HG03442 (cell line): ENCODE data around the gene BORCS8.
"Not testable (repeated sequence)": the region's sequence is repeated elsewhere in the genome, so short reads cannot be mapped to it uniquely, and the experiment has no call there.

Experiments used
- ATAC-seq: cut with Tn5 transposase; IDR thresholded peaks from one replicate; pipeline ENCODE4 v1.9.1; 2021; ENCODE audit warnings: mild to moderate bottlenecking, moderate library complexity; ENCODE audit not compliant: unreplicated experiment

BORCS8 gene

GRCh38 chr19:19192078-19192882, at the start of gene BORCS8, which contains the start of gene RFXANK:
Gene BORCS8, minus strand, starts transcription at chr19:19192152. Its CDS starts 35 bp downstream, at chr19:19192117.
Gene RFXANK, plus strand, starts transcription at chr19:19192258. Its CDS starts 1,689 bp downstream, at chr19:19193947.
- ATAC-seq = peak; percentile 78

GRCh38 chr19:19240476-19240875, 48.5 kb upstream of the BORCS8 start:
- ATAC-seq = no peak

DNA sequence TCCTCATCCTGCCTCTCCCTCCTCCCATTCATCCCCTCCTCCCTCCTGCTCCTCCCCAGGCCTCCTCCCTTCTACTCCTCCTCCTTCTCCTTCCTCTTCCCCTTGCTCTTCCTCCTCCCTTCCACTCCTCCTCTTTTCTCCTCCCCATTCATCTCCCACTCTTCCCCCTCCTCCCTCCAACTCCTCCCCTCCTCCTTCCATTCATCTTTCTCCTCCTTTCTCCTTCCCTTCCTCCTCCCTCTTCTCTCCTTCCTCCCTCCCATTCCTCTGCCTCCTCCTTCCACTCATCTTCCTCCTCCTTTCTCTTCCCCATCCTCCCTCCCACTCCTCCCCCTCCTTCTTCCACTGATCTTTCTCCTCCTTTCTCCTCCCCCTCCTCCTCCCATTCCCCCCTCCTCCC, 47.7 kb upstream of the BORCS8 start:
- ATAC-seq = no peak

DNA sequence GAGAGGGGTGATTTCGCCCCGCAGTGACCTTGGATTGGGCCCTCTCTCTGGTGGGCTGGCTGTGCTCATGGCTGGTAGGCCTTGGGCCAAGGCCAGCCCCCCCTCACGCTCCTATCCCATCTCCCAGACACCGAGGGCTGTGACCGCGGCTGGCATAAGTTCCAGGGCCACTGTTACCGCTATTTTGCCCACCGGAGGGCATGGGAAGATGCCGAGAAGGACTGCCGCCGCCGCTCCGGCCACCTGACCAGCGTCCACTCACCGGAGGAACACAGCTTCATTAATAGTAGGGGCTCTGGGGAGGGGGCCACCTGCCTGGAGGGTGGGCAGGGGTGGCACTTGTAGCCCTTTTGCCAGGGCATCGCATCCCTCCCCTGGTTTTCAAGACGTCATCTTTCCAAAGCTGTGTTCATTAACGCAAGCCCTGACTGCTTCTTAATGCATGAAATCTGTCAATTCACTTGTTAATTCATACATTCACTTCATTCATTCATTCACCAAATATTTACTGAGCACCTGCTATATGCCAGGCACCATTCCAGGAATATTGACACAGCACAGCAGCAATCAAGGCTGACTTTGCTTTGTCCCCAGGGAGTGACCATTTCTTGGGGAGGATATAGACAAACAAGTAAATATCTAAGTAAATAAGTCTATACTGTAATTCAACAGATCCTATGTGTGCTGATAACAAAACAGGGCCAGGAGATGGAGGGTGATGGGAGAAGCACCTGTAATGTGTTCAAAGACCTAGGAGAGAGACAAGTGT, 46.4 kb upstream of the BORCS8 start:
- no peak for ATAC-seq

GRCh38 chr19:19236173-19236572, 44.2 kb upstream of the BORCS8 start:
- no peak for ATAC-seq

- no peak for ATAC-seq
Measured at GRCh38 chr19:19234220-19234816, 42.4 kb upstream of the BORCS8 start.

GRCh38 chr19:19232261-19232721, 40.3 kb upstream of the BORCS8 start:
- no peak for ATAC-seq

GRCh38 chr19:19230999-19231398, 39.0 kb upstream of the BORCS8 start:
- no peak for ATAC-seq

DNA sequence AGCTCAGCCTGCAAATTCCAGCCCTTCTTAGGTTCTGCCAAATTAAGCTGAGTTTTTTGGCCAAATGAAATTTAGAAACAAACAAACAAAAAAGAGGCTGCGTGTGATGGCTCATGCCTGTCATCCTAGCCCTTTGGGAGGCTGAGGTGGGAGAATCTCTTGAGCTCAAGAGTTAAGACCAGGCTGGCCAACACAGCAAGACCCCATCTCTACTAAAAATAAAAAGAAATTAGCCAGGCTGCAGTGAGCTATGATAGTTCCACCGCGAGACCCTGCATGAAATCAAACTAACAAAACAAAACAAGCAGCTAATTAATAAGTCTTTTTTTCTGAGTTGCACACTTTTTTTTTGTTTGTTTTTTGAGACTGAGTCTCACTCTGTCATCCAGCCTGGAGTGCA, 37.7 kb upstream of the BORCS8 start:
- ATAC-seq = no peak

- no peak for ATAC-seq
Measured at GRCh38 chr19:19227217-19227616, 35.3 kb upstream of the BORCS8 start.

DNA sequence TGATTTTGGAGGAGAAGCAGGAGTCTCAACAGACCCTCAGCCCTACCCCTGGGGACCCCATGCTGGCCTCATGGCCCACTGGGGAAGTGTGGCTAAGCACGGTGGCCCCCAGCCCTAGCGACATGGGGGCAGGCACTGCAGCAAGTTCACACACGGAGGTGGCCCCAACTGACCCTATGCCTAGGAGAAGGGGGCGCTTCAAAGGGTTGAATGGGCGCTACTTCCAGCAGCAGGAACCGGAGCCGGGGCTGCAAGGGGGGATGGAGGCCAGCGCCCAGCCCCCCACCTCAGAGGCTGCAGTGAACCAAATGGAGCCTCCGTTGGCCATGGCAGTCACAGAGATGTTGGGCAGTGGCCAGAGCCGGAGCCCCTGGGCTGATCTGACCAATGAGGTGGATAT, 34.7 kb upstream of the BORCS8 start:
- no peak for ATAC-seq

DNA sequence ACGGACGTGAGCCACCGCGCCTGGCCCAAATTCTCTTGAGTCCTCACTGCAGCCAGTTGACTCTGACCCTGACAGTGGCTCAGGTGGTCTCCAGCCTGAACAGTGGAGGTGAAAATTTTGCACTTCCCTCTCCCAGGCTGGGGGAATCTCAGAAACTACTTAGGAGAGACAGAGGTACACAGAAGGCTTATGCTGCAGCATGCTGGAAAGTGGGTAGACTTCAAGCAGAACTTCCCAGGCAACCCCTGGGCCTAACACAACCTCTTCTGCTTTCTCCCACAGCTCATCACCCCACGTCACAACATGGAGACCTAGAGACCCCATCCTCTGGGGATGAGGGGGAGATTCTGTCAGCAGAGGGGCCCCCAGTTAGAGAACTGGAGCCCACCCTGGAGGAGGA, 34.3 kb upstream of the BORCS8 start:
- no peak for ATAC-seq

GRCh38 chr19:19224852-19225494, 33.0 kb upstream of the BORCS8 start:
- ATAC-seq = peak; percentile 50

DNA sequence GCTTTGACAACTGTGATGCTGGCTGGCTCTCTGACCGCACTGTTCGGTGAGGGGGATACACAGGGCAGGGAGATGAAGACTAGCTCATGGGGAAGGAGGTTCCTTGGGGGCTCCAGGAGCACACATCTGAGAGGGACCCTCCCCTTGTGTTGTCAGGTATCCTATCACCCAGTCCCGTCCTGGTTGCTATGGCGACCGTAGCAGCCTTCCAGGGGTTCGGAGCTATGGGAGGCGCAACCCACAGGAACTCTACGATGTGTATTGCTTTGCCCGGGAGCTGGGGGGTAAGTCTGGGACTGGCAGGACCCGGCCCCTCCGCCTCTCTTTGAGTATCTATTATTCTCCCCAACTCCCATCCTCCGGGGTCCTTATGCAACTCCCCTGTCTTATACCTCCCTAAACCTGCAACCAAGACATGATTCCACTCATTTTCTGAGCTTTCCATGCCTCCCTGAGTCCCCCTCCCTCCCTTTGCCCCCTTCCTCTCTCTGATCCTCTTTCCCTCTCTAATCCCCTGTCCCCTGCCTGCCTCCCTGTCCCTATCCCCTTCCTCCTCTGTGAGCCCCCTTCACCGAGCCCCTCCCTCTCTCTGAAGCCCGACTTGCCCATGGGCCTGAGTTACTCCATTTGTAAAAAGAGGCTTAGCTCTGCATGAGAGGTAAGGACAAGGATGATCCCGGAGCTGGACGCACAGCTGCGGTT, 32.3 kb upstream of the BORCS8 start:
- ATAC-seq = no peak

GRCh38 chr19:19223636-19224035, 31.7 kb upstream of the BORCS8 start:
- ATAC-seq = no peak

DNA sequence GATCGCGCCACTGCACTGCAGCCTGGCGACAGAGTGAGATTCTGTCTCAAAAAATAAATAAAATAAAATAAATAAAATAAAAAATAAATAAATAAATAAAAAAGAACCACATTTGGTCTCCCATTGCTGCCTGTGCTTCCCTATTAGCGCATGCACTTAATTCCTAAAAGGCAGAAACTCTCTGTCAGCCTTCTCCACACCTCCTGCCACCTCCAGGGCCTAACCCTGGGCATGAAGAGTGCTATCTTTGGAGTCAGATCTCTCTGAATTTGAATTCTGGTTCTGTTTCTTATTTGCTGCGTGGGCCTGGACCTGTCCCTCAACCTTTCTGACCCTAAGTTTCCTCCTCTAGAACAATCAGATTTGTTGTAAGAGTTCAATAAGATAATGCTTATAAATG, 31.1 kb upstream of the BORCS8 start:
- ATAC-seq = no peak

DNA sequence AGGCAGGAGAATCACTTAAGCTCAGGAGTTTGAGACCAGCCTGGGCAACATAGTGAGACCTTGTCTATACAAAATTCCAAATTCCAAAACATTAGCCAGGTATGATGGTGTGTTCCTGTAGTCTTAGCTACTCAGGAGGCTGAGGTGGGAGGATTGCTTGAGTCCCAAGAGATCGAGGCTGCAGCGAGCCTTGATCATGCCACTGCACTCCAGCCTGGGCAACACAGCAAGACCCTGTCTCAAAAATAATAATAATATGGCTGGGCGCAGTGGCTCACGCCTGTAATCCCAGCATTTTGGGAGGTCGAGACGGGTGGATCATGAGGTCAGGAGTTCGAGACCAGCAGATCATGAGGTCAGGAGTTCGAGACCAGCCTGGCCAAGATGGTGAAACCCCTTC, 29.0 kb upstream of the BORCS8 start:
- ATAC-seq = not testable (repeated sequence)

GRCh38 chr19:19218911-19219310, 27.0 kb upstream of the BORCS8 start:
- ATAC-seq = no peak

DNA sequence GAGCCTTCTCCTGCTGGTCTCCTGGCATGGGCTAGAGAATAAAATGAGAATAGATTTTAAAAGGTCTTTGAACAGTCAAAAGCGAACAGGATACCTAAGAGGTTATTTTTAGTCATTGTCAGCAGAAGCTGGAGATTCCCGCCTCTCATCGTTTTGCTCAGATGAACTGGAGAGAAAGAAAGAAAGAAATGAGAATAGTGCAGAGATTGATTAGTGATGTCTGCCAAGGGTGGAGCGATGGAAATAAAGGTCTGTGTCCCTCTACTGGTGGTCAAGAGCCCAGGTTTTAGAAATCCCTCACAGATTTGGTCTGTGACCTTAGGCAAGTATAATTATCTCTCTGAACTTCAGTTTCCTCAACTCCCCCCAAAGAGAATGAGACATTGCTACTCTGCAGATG, 25.1 kb upstream of the BORCS8 start:
- ATAC-seq = no peak

DNA sequence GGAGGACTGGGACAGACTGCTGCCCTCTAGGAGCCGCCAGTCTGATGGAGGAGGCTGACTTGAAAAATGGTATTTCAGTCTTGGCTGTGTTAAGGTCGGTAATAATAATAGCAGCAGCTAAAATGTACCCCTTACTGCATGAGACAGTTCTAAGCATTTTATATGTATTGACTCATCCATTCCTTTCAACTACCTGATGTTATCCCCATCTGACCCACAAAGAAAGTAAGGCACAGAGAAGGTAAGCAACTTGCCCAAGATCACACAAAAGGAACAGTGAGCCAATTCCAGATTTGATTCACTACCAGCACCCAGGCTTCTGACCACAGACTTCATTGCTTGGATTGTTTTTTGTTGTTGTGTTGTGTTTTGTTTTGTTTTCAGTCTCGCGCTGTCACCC, 23.8 kb upstream of the BORCS8 start:
- ATAC-seq = no peak
